Measurements from ENCODE around the gene GPC5.

GRCh38 chr13:91630946-91631345 lies 232.5 kb downstream of the GPC5 start:
- TF ChIP-seq FOXP2 (optimal IDR thresholded peaks at IDR 0.05; ENCODE audit: borderline replicate concordance, extremely low read depth, extremely low read length, insufficient read depth) (no peak), POLR2AphosphoS5 (IDR thresholded peaks at IDR 0.05; ENCODE audit: low read depth, low read length) (no peak), SIN3A (IDR thresholded peaks at IDR 0.05; ENCODE audit: borderline replicate concordance, insufficient read depth, low read length) (no peak), TAF1 (IDR thresholded peaks at IDR 0.05; ENCODE audit: borderline replicate concordance, insufficient read depth, low read length) (no peak)

All from PFSK-1 (cell line).